H1 (cell line): ENCODE data around the gene WDR81. TPM values are rescaled to one million over a fixed set of nuclear protein-coding genes. Genes with fewer than 3 reads are reported as not detected.

Experiments used
- ASH2L ChIP-seq: fragments of 200-600, 300-600 bp; sonication (generic); IDR thresholded peaks from one replicate; pipeline ENCODE4 v1.7.1; 2017; ENCODE audit warnings: low read length
- BRCA1 ChIP-seq: IDR thresholded peaks from 2 replicates; pipeline ENCODE4 v1.6.1; 2012; ENCODE audit warnings: low read depth, low read length, improper control_type of control experiment
- CBX5 ChIP-seq: fragments of 300-800, 300-1000 bp; sonication (generic); IDR thresholded peaks from 2 replicates; pipeline ENCODE4 v1.7.1; 2016; ENCODE audit warnings: antibody characterized with exemption, low read length, low read depth
- CBX8 ChIP-seq: fragments of 300-800, 300-1000 bp; sonication (generic); IDR thresholded peaks from 2 replicates; pipeline ENCODE4 v1.7.1; 2016; ENCODE audit warnings: low read depth, low read length, borderline replicate concordance
- EGR1 ChIP-seq: IDR thresholded peaks from 2 replicates; pipeline ENCODE4 v1.6.1; 2011; ENCODE audit warnings: low read depth, low read length, borderline replicate concordance
- EP300 ChIP-seq, 2 experiments: IDR thresholded peaks; 1 replicate in 1 of 2; 2 replicates in 1 of 2; pipeline ENCODE4 v1.6.1; 2011 to 2012; ENCODE audit warnings: low read depth in 2 of 2, low read length in 2 of 2, mild to moderate bottlenecking in 2 of 2, borderline replicate concordance in 1 of 2, inconsistent platforms in 1 of 2, moderate library complexity in 1 of 2
- EZH2 ChIP-seq: fragments of 200-600 bp; sonication (generic); IDR thresholded peaks from 2 replicates; pipeline ENCODE4 v1.7.1; 2012; ENCODE audit warnings: low read depth, mild to moderate bottlenecking, moderate library complexity, low read length, inconsistent platforms; ENCODE audit not compliant: severe bottlenecking
- FOSL1 ChIP-seq: IDR thresholded peaks from 2 replicates; pipeline ENCODE4 v1.6.1; 2011; ENCODE audit warnings: mild to moderate bottlenecking, low read depth, low read length, moderate library complexity; ENCODE audit not compliant: insufficient read depth
- JUND ChIP-seq: IDR thresholded peaks from 2 replicates; pipeline ENCODE4 v1.6.1; 2011; ENCODE audit warnings: mild to moderate bottlenecking, improper control_type of control experiment, low read length
- PHF8 ChIP-seq: fragments of 200-600 bp; sonication (generic); conservative IDR thresholded peaks from 2 replicates; pipeline ENCODE4 v1.7.1; 2012; ENCODE audit warnings: low read depth, mild to moderate bottlenecking, inconsistent platforms, low read length, moderate library complexity
- RXRA ChIP-seq: IDR thresholded peaks from 2 replicates; pipeline ENCODE4 v1.6.1; 2011; ENCODE audit warnings: low read depth, mild to moderate bottlenecking, low read length, moderate library complexity; ENCODE audit not compliant: insufficient read depth
- SIN3A ChIP-seq, 2 experiments: IDR thresholded peaks in 1 of 2; conservative IDR thresholded peaks in 1 of 2; 2 replicates each; pipeline ENCODE4 v1.6.1; 2011 to 2012; ENCODE audit warnings: low read length in 2 of 2, improper control_type of control experiment in 1 of 2, low read depth in 1 of 2, mild to moderate bottlenecking in 1 of 2
- SRF ChIP-seq: IDR thresholded peaks from 2 replicates; pipeline ENCODE4 v1.6.1; 2011; ENCODE audit warnings: mild to moderate bottlenecking, low read depth, low read length, moderate library complexity
- TAF1 ChIP-seq: IDR thresholded peaks from 2 replicates; pipeline ENCODE4 v1.6.1; 2011; ENCODE audit warnings: mild to moderate bottlenecking, low read depth, low read length
- TBP ChIP-seq: IDR thresholded peaks from 2 replicates; pipeline ENCODE4 v1.6.1; 2011; ENCODE audit warnings: low read depth, low read length, improper control_type of control experiment
- TCF12 ChIP-seq: IDR thresholded peaks from 2 replicates; pipeline ENCODE4 v1.6.1; 2011; ENCODE audit warnings: low read depth, mild to moderate bottlenecking, low read length
- polyA plus RNA-seq, 7 experiments: library from polyadenylated mRNA; depleted of rRNA in 3 of 7; stranded (reverse) in 5 of 7; unstranded in 2 of 7; fragments of >200 nt in 5 of 7; fragments of 200-250 nt in 2 of 7; gene quantifications; 1 replicate in 5 of 7; 2 replicates in 1 of 7; 4 replicates in 1 of 7; pipeline versions ENCODE4 v1.2.1 to v1.2.3, GENCODE V29; 2011 to 2013; ENCODE audit warnings: missing spikeins in 2 of 7, mixed read lengths in 2 of 7
- total RNA-seq: library from RNA; stranded (reverse); fragmentation: NEBNext Ultra II Directional; extraction: Animal tissue kit (Norgen Biotek cat#: 25700); gene quantifications from 2 replicates; pipeline ENCODE4 v1.2.1, GENCODE V29; 2021
- TF ChIP-seq, protein P1 (sequence below): IDR thresholded peaks from 2 replicates; pipeline ENCODE4 v1.6.1; 2012; ENCODE audit warnings: low read length, inconsistent platforms
- TF ChIP-seq, protein P2 (sequence below), 3 experiments: IDR thresholded peaks; 1 replicate in 2 of 3; 2 replicates in 1 of 3; pipeline versions ENCODE4 v1.5.1 to v1.6.1; 2011; ENCODE audit warnings: low read length in 3 of 3, mild to moderate bottlenecking in 3 of 3, inconsistent platforms in 2 of 3, low read depth in 1 of 3, moderate library complexity in 1 of 3; ENCODE audit not compliant: insufficient read depth in 1 of 3; ENCODE audit errors: control extremely low read depth in 1 of 3

Gene WDR81
- total and polyA plus RNA-seq, 2 of the 8 experiments (the other 6 are each of a cell fraction or from before 2014, with no cell fraction given), result 9.1 to 12.3 TPM

DNA sequence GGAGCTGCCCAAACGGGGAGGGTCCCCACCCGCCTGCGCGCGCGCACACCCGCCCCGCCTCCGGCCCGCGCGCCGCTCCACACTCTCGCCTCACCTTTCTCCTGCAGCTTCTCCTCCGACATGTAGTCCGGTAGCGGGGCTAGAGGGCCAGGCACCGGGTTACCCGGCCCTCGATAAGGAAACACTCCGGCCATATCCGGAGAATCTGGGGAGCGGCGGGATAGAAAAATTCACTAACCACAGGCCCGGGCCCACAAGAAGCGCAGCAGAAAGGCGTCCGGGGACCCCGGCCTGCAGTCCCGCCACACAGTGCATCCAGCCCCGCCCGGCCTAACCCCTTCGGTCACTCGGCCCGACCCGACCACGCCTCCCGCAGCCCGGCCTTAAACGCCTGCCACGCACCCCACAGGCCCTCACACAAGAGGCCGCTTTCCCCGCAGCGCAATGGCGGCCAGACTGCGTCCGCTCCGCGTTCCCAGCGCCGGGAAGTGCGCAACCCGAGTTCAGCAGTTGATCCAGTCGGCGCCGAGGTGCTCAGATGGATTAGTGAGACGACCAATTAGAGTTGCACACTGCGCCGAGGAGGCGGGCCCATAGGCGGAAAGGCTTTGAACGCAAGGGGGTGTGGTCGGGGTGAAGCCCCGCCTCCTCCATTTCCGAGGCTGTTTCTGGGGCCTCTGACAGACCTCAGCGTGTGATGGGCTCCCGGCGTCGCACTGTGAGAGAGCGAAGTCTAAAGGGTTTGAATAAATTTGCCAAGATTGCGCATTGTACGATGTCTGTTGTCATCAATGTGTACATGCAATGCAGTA is 39.9 kb upstream of the WDR81 start, which contains the start of gene PRPF8 (continued):
- TF ChIP-seq ASH2L (no peak), CBX5 (no peak), TCF12 (no peak), PHF8 (peak; percentile 88), EP300 (IDR thresholded peaks at IDR 0.05; ENCODE audit: borderline replicate concordance in 1 of 2, low read depth in 2 of 2, low read length in 2 of 2) (no peak), JUND (no peak), TBP (peak; percentile 79), EZH2 (no peak), SRF (no peak), EGR1 (no peak), SIN3A (conservative IDR thresholded peaks at IDR 0.05 in 1 of 2, IDR thresholded peaks at IDR 0.05 in 1 of 2; ENCODE audit: low read depth in 1 of 2, low read length in 2 of 2) (peak; percentile 47 to 64; a peak in 2 of 4 replicates), FOSL1 (no peak), TAF1 (peak; percentile 80), CBX8 (no peak), BRCA1 (no peak), RXRA (no peak)
- TF ChIP-seq, protein P1, sequence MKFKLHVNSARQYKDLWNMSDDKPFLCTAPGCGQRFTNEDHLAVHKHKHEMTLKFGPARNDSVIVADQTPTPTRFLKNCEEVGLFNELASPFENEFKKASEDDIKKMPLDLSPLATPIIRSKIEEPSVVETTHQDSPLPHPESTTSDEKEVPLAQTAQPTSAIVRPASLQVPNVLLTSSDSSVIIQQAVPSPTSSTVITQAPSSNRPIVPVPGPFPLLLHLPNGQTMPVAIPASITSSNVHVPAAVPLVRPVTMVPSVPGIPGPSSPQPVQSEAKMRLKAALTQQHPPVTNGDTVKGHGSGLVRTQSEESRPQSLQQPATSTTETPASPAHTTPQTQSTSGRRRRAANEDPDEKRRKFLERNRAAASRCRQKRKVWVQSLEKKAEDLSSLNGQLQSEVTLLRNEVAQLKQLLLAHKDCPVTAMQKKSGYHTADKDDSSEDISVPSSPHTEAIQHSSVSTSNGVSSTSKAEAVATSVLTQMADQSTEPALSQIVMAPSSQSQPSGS, result no peak
- TF ChIP-seq, protein P2, sequence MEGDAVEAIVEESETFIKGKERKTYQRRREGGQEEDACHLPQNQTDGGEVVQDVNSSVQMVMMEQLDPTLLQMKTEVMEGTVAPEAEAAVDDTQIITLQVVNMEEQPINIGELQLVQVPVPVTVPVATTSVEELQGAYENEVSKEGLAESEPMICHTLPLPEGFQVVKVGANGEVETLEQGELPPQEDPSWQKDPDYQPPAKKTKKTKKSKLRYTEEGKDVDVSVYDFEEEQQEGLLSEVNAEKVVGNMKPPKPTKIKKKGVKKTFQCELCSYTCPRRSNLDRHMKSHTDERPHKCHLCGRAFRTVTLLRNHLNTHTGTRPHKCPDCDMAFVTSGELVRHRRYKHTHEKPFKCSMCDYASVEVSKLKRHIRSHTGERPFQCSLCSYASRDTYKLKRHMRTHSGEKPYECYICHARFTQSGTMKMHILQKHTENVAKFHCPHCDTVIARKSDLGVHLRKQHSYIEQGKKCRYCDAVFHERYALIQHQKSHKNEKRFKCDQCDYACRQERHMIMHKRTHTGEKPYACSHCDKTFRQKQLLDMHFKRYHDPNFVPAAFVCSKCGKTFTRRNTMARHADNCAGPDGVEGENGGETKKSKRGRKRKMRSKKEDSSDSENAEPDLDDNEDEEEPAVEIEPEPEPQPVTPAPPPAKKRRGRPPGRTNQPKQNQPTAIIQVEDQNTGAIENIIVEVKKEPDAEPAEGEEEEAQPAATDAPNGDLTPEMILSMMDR (IDR thresholded peaks at IDR 0.05; ENCODE audit: control extremely low read depth in 1 of 3, insufficient read depth in 1 of 3, low read depth in 1 of 3, low read length in 3 of 3), result no peak
- TF ChIP-seq, all 59 proteins: peak for 17
